ENCODE results near the gene MLXIP. TPM values are rescaled to one million over a fixed set of nuclear protein-coding genes. Genes with fewer than 3 reads are reported as not detected.

Gene MLXIP
- total and polyA plus RNA-seq, 2 experiments from 2014 or later = 16.2 to 23.0 TPM

- H3F3A ChIP-seq (replicated peaks; ENCODE audit: low read depth) = no peaks in the 10 kb centered on the region; the same call in 1 of the 2 replicates
- ATAC-seq = no peak
- H3K4me3 ChIP-seq = no peak overlapping the region
- Mint-ChIP-seq H3K27ac (no peak overlapping the region), H3K27me3 (ENCODE audit: insufficient read depth, low read depth, poor library complexity) (no peaks in the 10 kb centered on the region), H3K4me3 (no peak overlapping the region), H3K9me3 (no peaks in the 10 kb centered on the region), H3K4me1 (peaks cover 17% of the 10 kb centered on the region), H3K36me3 (ENCODE audit: low read depth) (peaks cover 13% of the 10 kb centered on the region)
- H4K20me1 ChIP-seq (replicated peaks; ENCODE audit: insufficient read depth) = peaks cover 7% of the 10 kb centered on the region; the same call in 1 of the 2 replicates
- peaks cover 68% of the 10 kb centered on the region for H3K79me2 ChIP-seq (replicated peaks; ENCODE audit: insufficient read depth)
- H3K36me3 ChIP-seq (ENCODE audit: insufficient read depth) = no peaks in the 10 kb centered on the region
- no peaks in the 10 kb centered on the region for H3K27me3 ChIP-seq (ENCODE audit: insufficient read depth)
- peak overlapping the region; percentile 55; the same call in 1 of the 2 replicates for H3K27ac ChIP-seq (ENCODE audit: low read depth)
- no peak for DNase-seq (ENCODE audit: low spot score)
- TF ChIP-seq CTCF (conservative IDR thresholded peaks at IDR 0.05; ENCODE audit: low read depth in 2 of 2) = no peak
- TF ChIP-seq EZH2 (IDR thresholded peaks at IDR 0.05; ENCODE audit: low read depth, unreplicated experiment) = no peak
- TF ChIP-seq JUNB (IDR thresholded peaks at IDR 0.05; ENCODE audit: unreplicated experiment) = no peak
- peaks cover 19% of the 10 kb centered on the region for H3K4me1 ChIP-seq (ENCODE audit: insufficient read depth)
- H2AFZ ChIP-seq = no peak overlapping the region
- no peaks in the 10 kb centered on the region for H3K9me2 ChIP-seq (ENCODE audit: insufficient read depth)
- H3K4me2 ChIP-seq = no peak overlapping the region
Observed at GRCh38 chr12:122088179-122088810, 9.7 kb downstream of the MLXIP start.

GRCh38 chr12:122089077-122089476 is 10.5 kb downstream of the MLXIP start:
- DNase-seq (ENCODE audit: low spot score) (no peak), ATAC-seq (no peak)
- peaks cover 17% of the 10 kb centered on the region for H3K4me1 Mint-ChIP-seq
- no peaks in the 10 kb centered on the region; the same call in 1 of the 2 replicates for H3F3A ChIP-seq (replicated peaks; ENCODE audit: low read depth)
- H3K4me1 ChIP-seq (ENCODE audit: insufficient read depth) = peaks cover 19% of the 10 kb centered on the region
- no peaks in the 10 kb centered on the region for H3K27me3 ChIP-seq (ENCODE audit: insufficient read depth)
- no peak overlapping the region for H3K4me3 ChIP-seq
- H3K36me3 ChIP-seq (ENCODE audit: insufficient read depth) = no peaks in the 10 kb centered on the region
- peaks cover 7% of the 10 kb centered on the region; the same call in 1 of the 2 replicates for H4K20me1 ChIP-seq (replicated peaks; ENCODE audit: insufficient read depth)
- no peak overlapping the region for H2AFZ ChIP-seq
- peaks cover 13% of the 10 kb centered on the region for H3K36me3 Mint-ChIP-seq (ENCODE audit: low read depth)
- H3K79me2 ChIP-seq (replicated peaks; ENCODE audit: insufficient read depth) = peaks cover 63% of the 10 kb centered on the region
- H3K9me3 Mint-ChIP-seq = no peaks in the 10 kb centered on the region
- H3K9me2 ChIP-seq (ENCODE audit: insufficient read depth) = no peaks in the 10 kb centered on the region
- H3K27me3 Mint-ChIP-seq (ENCODE audit: insufficient read depth, low read depth, poor library complexity) = no peaks in the 10 kb centered on the region
- no peak overlapping the region for H3K27ac Mint-ChIP-seq
- H3K4me3 Mint-ChIP-seq = no peak overlapping the region
- 0 out of 2 replicates have a peak overlapping the region, but pooled peaks have one; percentile 11 for H3K27ac ChIP-seq (ENCODE audit: low read depth)
- no peak overlapping the region for H3K4me2 ChIP-seq
- TF ChIP-seq STAT1 (IDR thresholded peaks at IDR 0.05; ENCODE audit: unreplicated experiment) = no peak
- TF ChIP-seq ZNF331 (CRISPR knock-in tag; IDR thresholded peaks at IDR 0.05; ENCODE audit: low read depth) = no peak
- no peak for TF ChIP-seq CREB1 (CRISPR knock-in tag; IDR thresholded peaks at IDR 0.05; ENCODE audit: low read depth)
- no peak for TF ChIP-seq EZH2 (IDR thresholded peaks at IDR 0.05; ENCODE audit: low read depth, unreplicated experiment)
- no peak for TF ChIP-seq REST (IDR thresholded peaks at IDR 0.05; ENCODE audit: unreplicated experiment)
- no peak for TF ChIP-seq JUNB (IDR thresholded peaks at IDR 0.05; ENCODE audit: unreplicated experiment)
- no peak for TF ChIP-seq NANOG (IDR thresholded peaks at IDR 0.05; ENCODE audit: borderline replicate concordance)
- no peak for TF ChIP-seq ZNF114 (CRISPR knock-in tag; IDR thresholded peaks at IDR 0.05)
- no peak for TF ChIP-seq ZNF462 (CRISPR knock-in tag; IDR thresholded peaks at IDR 0.05)
